HG02840 (cell line): ENCODE data around the gene DDX24.

Experiments used
- ATAC-seq: cut with Tn5 transposase; IDR thresholded peaks from one replicate; pipeline ENCODE4 v1.9.1; 2021; ENCODE audit warnings: mild to moderate bottlenecking, moderate library complexity, moderate number of reproducible peaks; ENCODE audit not compliant: unreplicated experiment, low FRiP score

Gene DDX24

DNA sequence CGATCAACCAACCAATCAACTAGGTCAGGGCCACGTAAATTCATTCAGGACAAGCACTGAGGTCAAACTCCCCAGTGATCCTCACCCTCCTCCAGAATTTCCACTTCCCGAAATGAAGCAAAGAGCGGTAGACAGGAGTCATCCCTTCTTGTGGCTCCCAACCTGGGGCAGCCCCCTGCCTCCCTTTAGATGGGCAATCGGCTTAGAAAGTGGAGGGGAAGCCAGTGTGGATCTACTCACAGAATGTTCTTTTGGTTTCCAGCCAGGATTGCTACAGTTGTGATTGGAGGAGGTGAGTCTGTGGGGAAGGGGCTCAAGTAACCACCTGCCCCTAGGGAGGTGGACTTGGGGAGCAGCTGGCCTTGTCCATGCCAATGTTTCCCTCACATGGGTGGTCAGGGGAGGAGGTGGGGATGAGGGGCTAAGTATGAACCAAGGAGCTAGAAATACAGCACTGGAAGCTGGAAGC, 33.6 kb upstream of the DDX24 start:
- ATAC-seq, result no peak

GRCh38 chr14:94113908-94114588, 33.0 kb upstream of the DDX24 start:
- ATAC-seq, result no peak

GRCh38 chr14:94113490-94113889, 32.5 kb upstream of the DDX24 start:
- ATAC-seq, result no peak

GRCh38 chr14:94113073-94113472, 32.1 kb upstream of the DDX24 start:
- no peak for ATAC-seq

DNA sequence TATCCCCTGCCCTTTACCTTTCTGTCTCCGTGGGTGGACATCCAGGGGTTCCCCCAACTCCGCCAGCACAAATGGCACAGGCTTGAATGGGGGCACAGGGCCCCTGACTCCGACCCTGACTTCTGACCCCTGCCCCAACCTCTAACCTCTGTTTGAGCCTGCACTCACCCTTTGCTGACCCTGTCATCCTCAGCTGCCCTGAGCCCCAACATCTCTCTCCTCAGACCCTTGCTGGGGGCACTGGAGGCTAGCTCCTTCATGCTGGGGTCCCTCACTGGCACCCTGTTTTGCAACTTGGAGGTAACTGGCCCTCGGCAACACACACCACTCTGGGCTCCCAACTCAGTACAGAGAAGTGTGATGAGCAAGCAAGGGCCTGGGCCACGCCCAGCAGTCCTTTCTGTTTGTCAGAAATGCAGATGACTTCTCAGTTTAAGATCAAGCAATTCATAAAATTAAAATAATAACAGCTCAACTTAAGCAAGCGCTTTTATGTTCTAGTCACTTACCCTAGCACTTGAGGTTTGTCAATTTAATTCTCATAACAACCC, 31.6 kb upstream of the DDX24 start:
- ATAC-seq, result no peak

GRCh38 chr14:94111276-94112095, 30.5 kb upstream of the DDX24 start:
- ATAC-seq, result no peak

DNA sequence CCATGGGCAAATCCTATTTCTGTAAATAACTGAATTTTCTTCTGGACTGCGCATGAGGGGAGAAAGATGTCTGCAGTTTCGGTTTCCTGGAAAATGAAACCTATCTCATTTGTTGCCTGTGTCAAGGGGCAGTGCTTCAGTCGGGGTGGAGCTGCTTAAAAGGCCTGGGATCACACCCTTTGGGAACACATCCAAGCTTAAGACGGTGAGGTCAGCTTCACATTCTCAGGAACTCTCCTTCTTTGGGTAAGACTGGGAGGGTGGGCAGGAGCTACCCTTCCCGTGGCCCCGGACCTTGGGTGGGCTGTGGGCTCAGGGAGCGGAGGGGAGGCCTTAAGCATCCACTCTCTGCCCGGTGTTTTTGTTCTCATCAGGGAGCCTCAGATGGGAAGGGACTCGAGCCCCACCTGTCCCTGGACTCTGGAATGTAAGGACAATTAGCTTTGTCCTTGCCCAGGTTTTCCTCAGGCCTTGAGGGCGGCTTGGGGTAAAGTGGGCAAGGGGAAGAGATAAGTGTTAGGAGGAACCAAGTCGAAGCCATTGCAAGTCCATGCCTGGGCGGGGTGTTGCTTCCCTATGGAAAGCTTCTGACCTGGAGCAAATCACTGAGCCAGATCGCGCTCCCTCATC, 29.7 kb upstream of the DDX24 start, which contains the start of gene IFI27:
Gene IFI27 (plus strand): TSS at position 185 of the 630 bp plus-strand sequence.
- no peak for ATAC-seq

DNA sequence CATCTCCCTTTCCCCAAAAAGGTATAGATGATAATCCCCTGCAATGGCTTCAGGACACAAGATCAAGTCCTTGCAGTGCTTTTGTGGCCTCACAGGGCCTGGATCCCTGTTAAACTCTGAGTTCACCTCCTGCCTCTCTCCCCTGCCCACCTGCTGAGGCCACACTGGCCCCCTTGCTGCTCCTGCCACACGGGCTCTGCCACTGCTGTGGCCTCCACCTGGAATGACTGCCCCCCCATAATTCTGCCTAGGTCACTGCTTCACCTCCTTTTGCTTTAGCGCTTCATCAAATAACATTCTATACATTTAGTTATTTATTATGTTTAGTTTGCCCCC, 28.9 kb upstream of the DDX24 start:
- ATAC-seq, result no peak

DNA sequence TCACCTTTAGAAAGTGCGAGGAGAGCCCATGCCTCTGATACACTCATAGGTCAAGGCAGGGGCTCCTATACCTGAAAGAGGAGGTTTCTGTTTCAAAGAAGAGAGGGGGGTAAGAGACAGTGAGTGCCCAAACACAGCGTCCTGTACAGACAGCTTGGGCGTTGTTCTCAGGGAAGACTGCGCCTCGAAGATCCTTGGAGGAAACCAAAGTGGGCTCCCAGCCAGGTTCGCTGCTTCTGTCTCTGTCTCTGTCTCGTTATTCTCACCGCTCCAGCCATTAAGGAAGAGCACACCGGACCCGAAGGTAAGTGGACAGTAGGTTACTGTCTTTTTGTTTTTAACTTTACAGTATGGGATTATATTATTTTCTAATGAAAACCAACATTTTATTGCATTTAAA, 23.7 kb upstream of the DDX24 start:
- ATAC-seq, result no peak

GRCh38 chr14:94103554-94104150, 22.6 kb upstream of the DDX24 start:
- no peak for ATAC-seq

DNA sequence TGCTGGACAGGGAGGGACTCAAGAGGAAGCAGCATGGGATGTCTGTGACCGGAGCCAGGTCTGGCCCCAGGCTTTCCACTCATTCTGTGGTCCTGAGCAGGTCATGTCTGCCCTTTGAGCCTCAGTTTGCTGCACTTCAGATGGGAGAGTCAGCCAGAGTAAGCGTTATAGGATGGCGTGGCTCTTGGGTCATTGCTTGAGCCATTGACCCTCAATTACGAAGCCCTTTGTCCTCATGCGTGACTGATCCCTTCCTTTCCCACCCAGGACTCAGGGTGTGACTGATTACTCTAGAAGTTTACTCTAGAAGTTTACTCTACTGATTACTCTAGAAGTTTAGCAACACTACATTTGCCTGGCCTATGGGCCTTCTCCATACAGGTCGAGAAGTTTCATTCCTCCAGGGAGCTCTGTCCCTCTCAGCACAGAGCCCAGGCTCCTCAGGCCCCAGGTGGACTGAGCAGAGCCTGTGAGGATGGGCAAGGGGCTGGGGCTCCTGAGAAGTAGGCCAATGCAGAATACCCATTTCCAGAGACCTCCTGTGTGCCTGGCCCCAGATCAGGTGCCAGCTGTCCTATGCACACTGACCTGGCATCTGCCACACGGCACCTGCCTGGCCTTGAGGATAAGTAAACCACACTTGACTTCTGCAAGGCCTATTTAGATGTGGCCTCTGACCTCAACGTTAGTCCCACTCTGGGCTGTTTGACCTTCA, 21.9 kb upstream of the DDX24 start:
- no peak for ATAC-seq

- no peak for ATAC-seq
These were observed 20.7 kb upstream of the DDX24 start for GRCh38 chr14:94101748-94102147.

DNA sequence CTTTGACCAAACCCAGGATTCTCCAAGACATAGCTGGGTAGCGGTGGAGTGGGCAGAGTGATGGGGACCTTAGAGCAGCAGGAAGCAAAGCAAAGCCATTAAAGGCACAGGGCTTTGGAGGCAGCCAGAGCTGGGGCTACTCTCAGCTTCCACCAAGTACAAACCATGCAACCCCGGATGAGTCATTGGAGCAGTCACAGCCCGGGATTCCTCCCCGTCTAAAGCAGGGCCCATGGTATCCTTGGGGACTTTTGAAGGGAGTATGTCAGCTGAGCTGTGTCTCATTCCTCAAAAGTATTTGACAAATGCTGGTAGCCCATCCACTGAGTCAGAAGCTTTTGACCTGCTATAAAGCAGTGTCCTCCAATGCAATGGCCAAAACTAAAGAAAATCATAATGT, 19.8 kb upstream of the DDX24 start:
- no peak for ATAC-seq

- no peak for ATAC-seq
These were observed 18.0 kb upstream of the DDX24 start for GRCh38 chr14:94099006-94099405.

DNA sequence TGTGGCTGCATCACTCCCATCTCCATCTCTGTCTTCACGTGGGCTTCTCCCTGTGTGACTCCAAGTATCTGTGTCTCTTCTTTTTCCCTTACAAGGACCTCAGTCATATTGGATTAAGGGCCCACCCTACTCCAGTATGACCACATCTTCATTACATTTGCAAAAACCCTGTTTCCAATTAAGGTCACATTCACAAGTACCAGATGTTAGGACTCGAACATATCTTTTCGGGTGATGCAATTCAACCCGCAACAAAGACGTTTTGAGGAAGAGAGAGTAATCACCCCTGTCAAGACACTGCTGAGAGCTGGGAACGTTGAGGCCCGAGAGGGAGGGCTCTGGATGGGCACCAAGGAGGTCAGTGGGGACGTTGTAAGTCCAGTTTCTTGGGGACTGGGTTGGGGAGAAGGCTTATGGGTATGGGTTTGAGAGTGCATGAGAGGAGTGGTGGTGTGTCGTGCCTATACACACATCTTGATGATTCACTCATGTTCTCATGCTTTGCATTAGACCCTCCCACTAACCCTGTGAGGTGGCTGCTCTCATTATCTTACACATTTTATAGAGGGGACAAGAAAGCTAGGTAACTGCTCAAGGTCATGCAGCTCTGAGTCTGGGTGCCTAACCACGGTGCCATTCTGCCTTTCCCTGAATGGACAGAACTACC, 17.5 kb upstream of the DDX24 start:
- ATAC-seq, result no peak

- no peak for ATAC-seq
These were observed 16.1 kb upstream of the DDX24 start for GRCh38 chr14:94097091-94097490.

DNA sequence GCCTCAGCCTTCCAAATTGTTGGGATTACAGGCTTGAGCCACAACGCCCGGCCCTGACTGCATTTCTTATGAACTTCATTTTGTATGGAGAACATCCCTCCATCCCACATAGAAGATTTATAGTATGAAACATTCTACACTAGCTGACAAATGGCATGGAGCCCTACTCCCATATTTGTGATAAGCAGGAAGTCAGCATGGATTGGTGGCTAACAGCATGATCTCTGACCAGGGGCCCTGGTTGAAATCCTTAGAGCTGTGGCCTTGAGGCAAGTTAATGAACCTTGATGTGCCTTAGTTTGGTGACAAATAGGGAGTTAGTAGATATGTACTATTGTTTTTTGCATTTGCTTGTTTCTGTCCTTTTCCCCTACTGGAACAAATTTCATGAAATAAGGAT, 12.4 kb upstream of the DDX24 start:
- ATAC-seq, result no peak

DNA sequence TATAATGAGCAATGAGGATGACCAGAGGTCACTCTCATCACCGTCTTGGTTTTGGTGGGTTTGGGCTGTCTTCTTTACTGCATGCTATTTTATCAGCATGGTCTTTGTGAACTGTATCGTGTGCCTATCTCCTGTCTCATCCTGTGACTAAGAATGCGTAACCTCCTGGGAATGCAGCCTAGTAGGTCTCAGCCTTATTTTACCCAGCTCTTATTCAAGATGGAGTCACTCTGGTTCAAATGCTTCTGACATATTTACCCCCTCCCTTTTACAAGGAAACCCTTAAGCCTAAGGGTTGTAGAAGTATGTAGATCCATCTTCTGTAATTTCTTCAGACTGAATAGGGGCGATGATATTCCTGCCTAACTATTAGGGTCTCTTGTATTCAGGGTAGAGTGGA, 8.5 kb upstream of the DDX24 start:
- no peak for ATAC-seq

DNA sequence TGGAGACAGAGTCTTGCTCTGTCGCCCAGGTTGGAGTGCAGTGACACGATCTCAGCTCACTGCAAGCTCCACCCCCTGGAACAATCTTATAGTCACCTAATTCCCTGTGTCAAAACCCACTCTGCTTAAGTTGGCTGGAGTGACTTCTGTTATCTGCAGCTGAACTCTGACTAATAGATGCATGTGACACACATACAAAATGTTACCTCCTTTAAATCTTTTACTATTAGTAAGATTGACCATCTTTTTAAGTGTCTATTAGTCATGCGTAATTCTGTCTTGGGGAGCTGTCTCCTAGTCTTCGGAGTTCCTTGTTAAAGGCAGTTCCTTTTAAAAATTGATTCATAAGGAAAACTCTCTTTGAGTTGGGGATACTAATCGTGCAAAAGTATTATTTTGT, 7.5 kb upstream of the DDX24 start:
- no peak for ATAC-seq

GRCh38 chr14:94087891-94088290, 6.9 kb upstream of the DDX24 start:
- no peak for ATAC-seq
